ENCODE measurements around the gene WDR55.

WDR55 gene

GRCh38 chr5:140707812-140708211 is 43.1 kb downstream of the WDR55 start:
- peak; percentile 44; the same call in 1 of the 2 replicates for TF ChIP-seq POLR2AphosphoS5 (IDR thresholded peaks at IDR 0.05; ENCODE audit: low read depth, low read length)
- TF ChIP-seq TAF1 (IDR thresholded peaks at IDR 0.05; ENCODE audit: borderline replicate concordance, insufficient read depth, low read length), result no peak

GRCh38 chr5:140710899-140711552 is 46.3 kb downstream of the WDR55 start:
- peak; percentile 88; the same call in 1 of the 2 replicates for TF ChIP-seq SIN3A (IDR thresholded peaks at IDR 0.05; ENCODE audit: borderline replicate concordance, insufficient read depth, low read length)
- TF ChIP-seq POLR2AphosphoS5 (IDR thresholded peaks at IDR 0.05; ENCODE audit: low read depth, low read length), result no peak
- no peak for TF ChIP-seq FOXP2 (optimal IDR thresholded peaks at IDR 0.05; ENCODE audit: borderline replicate concordance, extremely low read depth, extremely low read length, insufficient read depth)
- peak; percentile 86 to 94 for TF ChIP-seq REST (IDR thresholded peaks at IDR 0.05; ENCODE audit: insufficient read depth in 1 of 2, low read depth in 2 of 2, low read length in 2 of 2)

- TF ChIP-seq POLR2AphosphoS5 (IDR thresholded peaks at IDR 0.05; ENCODE audit: low read depth, low read length), result no peak
- no peak for TF ChIP-seq FOXP2 (optimal IDR thresholded peaks at IDR 0.05; ENCODE audit: borderline replicate concordance, extremely low read depth, extremely low read length, insufficient read depth)
- no peak for TF ChIP-seq TAF1 (IDR thresholded peaks at IDR 0.05; ENCODE audit: borderline replicate concordance, insufficient read depth, low read length)
- TF ChIP-seq SIN3A (IDR thresholded peaks at IDR 0.05; ENCODE audit: borderline replicate concordance, insufficient read depth, low read length), result no peak
- TF ChIP-seq REST (IDR thresholded peaks at IDR 0.05; ENCODE audit: insufficient read depth in 1 of 2, low read depth in 2 of 2, low read length in 2 of 2), result no peak
These were observed 47.1 kb downstream of the WDR55 start for GRCh38 chr5:140711794-140712193.

GRCh38 chr5:140713562-140714094 is 48.9 kb downstream of the WDR55 start:
- TF ChIP-seq REST (IDR thresholded peaks at IDR 0.05; ENCODE audit: insufficient read depth in 1 of 2, low read depth in 2 of 2, low read length in 2 of 2), result no peak

- TF ChIP-seq REST (IDR thresholded peaks at IDR 0.05; ENCODE audit: insufficient read depth in 1 of 2, low read depth in 2 of 2, low read length in 2 of 2) (no peak), TAF1 (IDR thresholded peaks at IDR 0.05; ENCODE audit: borderline replicate concordance, insufficient read depth, low read length) (no peak), FOXP2 (optimal IDR thresholded peaks at IDR 0.05; ENCODE audit: borderline replicate concordance, extremely low read depth, extremely low read length, insufficient read depth) (no peak), POLR2AphosphoS5 (IDR thresholded peaks at IDR 0.05; ENCODE audit: low read depth, low read length) (no peak), SIN3A (IDR thresholded peaks at IDR 0.05; ENCODE audit: borderline replicate concordance, insufficient read depth, low read length) (no peak)
These were observed 53.5 kb downstream of the WDR55 start for GRCh38 chr5:140718266-140718592.
